ENCODE measurements around the gene GAA.

GAA gene

GRCh38 chr17:80123791-80124190 lies 22.4 kb downstream of the GAA start:
- Histone ChIP-seq H3K9me2 (replicated peaks; ENCODE audit: insufficient read depth, low read length) (no peaks in the 10 kb centered on the region), H3K79me2 (ENCODE audit: insufficient read depth, low read length) (no peaks in the 10 kb centered on the region), H4K20me1 (ENCODE audit: low read depth, low read length) (no peaks in the 10 kb centered on the region), H3K9ac (ENCODE audit: low read length) (no peak overlapping the region), H3K27ac (ENCODE audit: low read depth, low read length) (no peak overlapping the region), H3K27me3 (ENCODE audit: low read length) (no peaks in the 10 kb centered on the region), H3K4me2 (ENCODE audit: low read depth, low read length, poor library complexity, severe bottlenecking) (no peak overlapping the region), H3K36me3 (ENCODE audit: low read length) (no peaks in the 10 kb centered on the region), H2AFZ (ENCODE audit: low read depth, low read length, severe bottlenecking) (no peak overlapping the region), H3F3A (ENCODE audit: insufficient read depth) (no peaks in the 10 kb centered on the region), H3K9me3 (ENCODE audit: insufficient read depth, low read length) (no peaks in the 10 kb centered on the region), H3K4me3 (ENCODE audit: insufficient read depth, low read length, poor library complexity, severe bottlenecking) (no peak overlapping the region)
- TF ChIP-seq CTCF (IDR thresholded peaks at IDR 0.05; ENCODE audit: insufficient read depth, low read length, poor library complexity, severe bottlenecking) (no peak), EZH2phosphoT487 (conservative IDR thresholded peaks at IDR 0.05; ENCODE audit: low read length) (no peak)

- Histone ChIP-seq H3K36me3 (ENCODE audit: low read length) (no peaks in the 10 kb centered on the region), H3K4me3 (ENCODE audit: insufficient read depth, low read length, poor library complexity, severe bottlenecking) (no peak overlapping the region)
These were observed 23.1 kb downstream of the GAA start for GRCh38 chr17:80124351-80124981.

GRCh38 chr17:80125656-80126448 lies 24.5 kb downstream of the GAA start:
- TF ChIP-seq EZH2phosphoT487 (conservative IDR thresholded peaks at IDR 0.05; ENCODE audit: low read length), result no peak
- no peak for TF ChIP-seq CTCF (IDR thresholded peaks at IDR 0.05; ENCODE audit: insufficient read depth, low read length, poor library complexity, severe bottlenecking)
- Histone ChIP-seq H3K4me3 (ENCODE audit: insufficient read depth, low read length, poor library complexity, severe bottlenecking) (no peak overlapping the region), H3K27me3 (ENCODE audit: low read length) (no peaks in the 10 kb centered on the region), H3K9ac (ENCODE audit: low read length) (no peak overlapping the region), H3K27ac (ENCODE audit: low read depth, low read length) (no peak overlapping the region), H3K9me2 (replicated peaks; ENCODE audit: insufficient read depth, low read length) (no peaks in the 10 kb centered on the region), H3K4me2 (ENCODE audit: low read depth, low read length, poor library complexity, severe bottlenecking) (no peak overlapping the region), H3K36me3 (ENCODE audit: low read length) (no peaks in the 10 kb centered on the region), H2AFZ (ENCODE audit: low read depth, low read length, severe bottlenecking) (no peak overlapping the region), H3K79me2 (ENCODE audit: insufficient read depth, low read length) (no peaks in the 10 kb centered on the region), H3F3A (ENCODE audit: insufficient read depth) (0 out of 2 replicates have a peak, but pooled peaks cover 5% of the 10 kb centered on the region), H4K20me1 (ENCODE audit: low read depth, low read length) (no peaks in the 10 kb centered on the region), H3K9me3 (ENCODE audit: insufficient read depth, low read length) (no peaks in the 10 kb centered on the region)

More at GRCh38 chr17:80124351-80124981, 23.1 kb downstream of the GAA start:
- H3K27ac ChIP-seq (ENCODE audit: low read depth, low read length), result no peak overlapping the region
- TF ChIP-seq CTCF (IDR thresholded peaks at IDR 0.05; ENCODE audit: insufficient read depth, low read length, poor library complexity, severe bottlenecking) (peak; percentile 23), EZH2phosphoT487 (conservative IDR thresholded peaks at IDR 0.05; ENCODE audit: low read length) (no peak)
- no peak overlapping the region for H2AFZ ChIP-seq (ENCODE audit: low read depth, low read length, severe bottlenecking)
- H3K9me3 ChIP-seq (ENCODE audit: insufficient read depth, low read length), result no peaks in the 10 kb centered on the region
- no peaks in the 10 kb centered on the region for H3K27me3 ChIP-seq (ENCODE audit: low read length)
- no peaks in the 10 kb centered on the region for H3K9me2 ChIP-seq (replicated peaks; ENCODE audit: insufficient read depth, low read length)
- no peaks in the 10 kb centered on the region for H3F3A ChIP-seq (ENCODE audit: insufficient read depth)
- no peaks in the 10 kb centered on the region for H3K79me2 ChIP-seq (ENCODE audit: insufficient read depth, low read length)
- H3K4me2 ChIP-seq (ENCODE audit: low read depth, low read length, poor library complexity, severe bottlenecking), result no peak overlapping the region
- no peaks in the 10 kb centered on the region for H4K20me1 ChIP-seq (ENCODE audit: low read depth, low read length)
- H3K9ac ChIP-seq (ENCODE audit: low read length), result no peak overlapping the region
